LNCaP clone FGC (cell line): ENCODE results near the gene CGB8.
A peak's percentile ranks its signal among the peaks of the same experiment; 100 is the strongest.
"Not testable (repeated sequence)": the region's sequence is repeated elsewhere in the genome, so short reads cannot be mapped to it uniquely, and the experiment has no call there.

ENCODE experiments used
- DNase-seq: peaks from one replicate; pipeline ENCODE4 v3.0.0-alpha.2; 2011; ENCODE audit warnings: low read depth
- H3K4me3 ChIP-seq: 2 replicates; pipeline ENCODE4 v1.5.1; 2011; ENCODE audit warnings: mild to moderate bottlenecking, low read depth, low read length, control low read depth
- TF ChIP-seq, protein P1 (sequence below): IDR thresholded peaks from 2 replicates; pipeline ENCODE4 v1.5.1; 2012; ENCODE audit warnings: mild to moderate bottlenecking; ENCODE audit not compliant: control insufficient read depth, insufficient read depth; ENCODE audit errors: extremely low read depth

Gene CGB8

GRCh38 chr19:49025599-49025998, 23.3 kb downstream of the CGB8 start:
- not testable (repeated sequence) for DNase-seq, H3K4me3 ChIP-seq

- H3K4me3 ChIP-seq, DNase-seq: not testable (repeated sequence)
Observed at GRCh38 chr19:49025088-49025487, 23.8 kb downstream of the CGB8 start.

DNA sequence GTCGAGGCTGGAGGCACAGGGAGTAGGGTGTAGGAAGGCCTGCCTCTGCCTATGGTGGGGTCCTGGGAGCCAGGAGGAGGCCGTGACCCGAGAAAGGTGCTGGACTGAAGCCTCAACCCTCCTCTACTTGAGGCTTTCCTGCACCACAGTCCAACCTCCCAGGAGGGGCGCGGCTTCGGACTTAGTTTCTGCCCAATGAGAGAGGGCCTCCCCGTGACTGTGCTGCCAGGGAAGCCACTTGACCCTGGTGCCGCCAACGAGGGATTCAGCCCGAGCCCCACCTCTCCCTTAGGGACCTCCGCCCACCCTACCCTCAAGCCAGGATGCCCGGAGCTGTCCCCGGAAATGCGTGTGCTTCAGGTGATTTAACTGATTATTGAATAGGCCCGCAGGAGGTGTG, 24.7 kb downstream of the CGB8 start, which contains the start of gene CGB3:
Gene CGB3 (minus strand): TSS at position 101 of the 400 bp plus-strand sequence. CDS start 362 bp downstream, outside the sequence.
- not testable (repeated sequence) for DNase-seq, H3K4me3 ChIP-seq

DNA sequence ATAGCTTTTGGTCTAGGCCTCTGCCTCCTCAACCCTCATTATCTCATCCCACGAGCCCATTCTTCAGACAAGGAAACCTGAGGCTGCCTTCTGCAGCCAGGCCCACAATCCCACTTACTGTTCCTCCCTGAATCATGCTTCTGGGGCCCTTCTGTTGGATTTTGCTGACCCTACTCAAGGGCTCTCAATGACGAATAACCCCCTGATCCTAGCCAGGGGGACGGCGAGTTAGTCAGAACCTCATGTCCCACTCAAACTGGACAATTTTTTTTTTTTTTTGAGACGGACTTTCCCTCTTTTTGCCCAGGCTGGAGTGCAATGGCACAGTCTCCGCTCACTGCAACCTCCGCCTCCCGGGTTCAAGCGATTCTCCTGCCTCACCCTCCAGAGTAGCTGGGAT, 26.8 kb downstream of the CGB8 start:
- no peak overlapping the region for H3K4me3 ChIP-seq
- TF ChIP-seq, protein P1, sequence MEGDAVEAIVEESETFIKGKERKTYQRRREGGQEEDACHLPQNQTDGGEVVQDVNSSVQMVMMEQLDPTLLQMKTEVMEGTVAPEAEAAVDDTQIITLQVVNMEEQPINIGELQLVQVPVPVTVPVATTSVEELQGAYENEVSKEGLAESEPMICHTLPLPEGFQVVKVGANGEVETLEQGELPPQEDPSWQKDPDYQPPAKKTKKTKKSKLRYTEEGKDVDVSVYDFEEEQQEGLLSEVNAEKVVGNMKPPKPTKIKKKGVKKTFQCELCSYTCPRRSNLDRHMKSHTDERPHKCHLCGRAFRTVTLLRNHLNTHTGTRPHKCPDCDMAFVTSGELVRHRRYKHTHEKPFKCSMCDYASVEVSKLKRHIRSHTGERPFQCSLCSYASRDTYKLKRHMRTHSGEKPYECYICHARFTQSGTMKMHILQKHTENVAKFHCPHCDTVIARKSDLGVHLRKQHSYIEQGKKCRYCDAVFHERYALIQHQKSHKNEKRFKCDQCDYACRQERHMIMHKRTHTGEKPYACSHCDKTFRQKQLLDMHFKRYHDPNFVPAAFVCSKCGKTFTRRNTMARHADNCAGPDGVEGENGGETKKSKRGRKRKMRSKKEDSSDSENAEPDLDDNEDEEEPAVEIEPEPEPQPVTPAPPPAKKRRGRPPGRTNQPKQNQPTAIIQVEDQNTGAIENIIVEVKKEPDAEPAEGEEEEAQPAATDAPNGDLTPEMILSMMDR = no peak
- no peak for DNase-seq

GRCh38 chr19:49020931-49021895, 27.7 kb downstream of the CGB8 start:
- no peak overlapping the region for H3K4me3 ChIP-seq
- DNase-seq = no peak
- TF ChIP-seq, protein P1 = no peak

- no peak overlapping the region for H3K4me3 ChIP-seq
- TF ChIP-seq, protein P1 = no peak
- no peak for DNase-seq
Observed at GRCh38 chr19:49020342-49020741, 28.6 kb downstream of the CGB8 start.

- TF ChIP-seq, protein P1 = 0 out of 2 replicates have a peak, but pooled peaks have one; percentile 1
- H3K4me3 ChIP-seq = peak overlapping the region; percentile 41
- no peak for DNase-seq
Observed at GRCh38 chr19:49019242-49019932, 29.5 kb downstream of the CGB8 start.

- DNase-seq, H3K4me3 ChIP-seq: not testable (repeated sequence)
Observed at GRCh38 chr19:49018388-49019241, 30.3 kb downstream of the CGB8 start.
